HT-29 (cell line): ENCODE results near the gene EML4. TPM values are rescaled to one million over a fixed set of nuclear protein-coding genes. Genes with fewer than 3 reads are reported as not detected.

ENCODE experiments used
- DNase-seq: peaks from one replicate; pipeline ENCODE4 v3.0.0-alpha.2; 2015; ENCODE audit warnings: low spot score
- total RNA-seq: library from RNA; depleted of rRNA; stranded (reverse); fragments of >200 nt; shearing (Covaris generic); gene quantifications from 2 replicates; pipeline ENCODE4 v1.2.3, GENCODE V29; 2014

The EML4 gene
- total RNA-seq, 1 experiment from 2014 or later, result 80.0 TPM

DNA sequence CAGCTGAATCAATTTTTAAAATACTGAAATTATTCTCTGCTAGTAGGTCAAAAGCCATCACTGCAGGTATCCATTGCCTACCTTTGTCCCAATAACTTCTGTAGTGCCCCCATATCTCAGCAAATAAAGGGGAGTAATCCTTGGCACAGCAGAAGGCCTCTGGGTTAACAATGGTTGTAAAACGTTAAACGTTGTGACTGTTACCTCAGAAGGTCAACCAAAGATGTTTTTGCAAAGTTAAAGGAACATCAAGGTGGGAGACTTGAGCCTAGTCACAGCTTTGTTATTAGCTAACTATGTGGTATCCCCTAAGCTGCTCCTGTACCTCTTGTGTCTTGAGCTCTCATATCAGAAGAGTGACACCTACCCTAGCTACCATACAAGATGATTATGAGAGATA is 131.4 kb downstream of the EML4 start:
- no peak for DNase-seq

DNA sequence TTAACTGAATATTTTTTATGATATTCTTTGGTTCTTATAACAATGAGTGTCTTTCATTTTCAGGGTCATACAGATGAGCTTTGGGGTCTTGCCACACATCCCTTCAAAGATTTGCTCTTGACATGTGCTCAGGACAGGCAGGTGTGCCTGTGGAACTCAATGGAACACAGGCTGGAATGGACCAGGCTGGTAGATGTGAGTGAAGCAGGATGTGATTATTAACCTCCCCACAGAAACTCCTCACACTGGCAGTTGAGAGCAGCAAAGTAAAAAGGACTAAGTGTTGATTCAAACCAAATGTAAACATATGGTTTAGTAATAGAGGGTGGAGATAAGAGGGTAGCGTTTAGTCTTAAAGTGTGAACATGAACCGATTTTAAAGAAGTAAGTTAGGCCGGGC is 134.1 kb downstream of the EML4 start:
- DNase-seq, result no peak

DNA sequence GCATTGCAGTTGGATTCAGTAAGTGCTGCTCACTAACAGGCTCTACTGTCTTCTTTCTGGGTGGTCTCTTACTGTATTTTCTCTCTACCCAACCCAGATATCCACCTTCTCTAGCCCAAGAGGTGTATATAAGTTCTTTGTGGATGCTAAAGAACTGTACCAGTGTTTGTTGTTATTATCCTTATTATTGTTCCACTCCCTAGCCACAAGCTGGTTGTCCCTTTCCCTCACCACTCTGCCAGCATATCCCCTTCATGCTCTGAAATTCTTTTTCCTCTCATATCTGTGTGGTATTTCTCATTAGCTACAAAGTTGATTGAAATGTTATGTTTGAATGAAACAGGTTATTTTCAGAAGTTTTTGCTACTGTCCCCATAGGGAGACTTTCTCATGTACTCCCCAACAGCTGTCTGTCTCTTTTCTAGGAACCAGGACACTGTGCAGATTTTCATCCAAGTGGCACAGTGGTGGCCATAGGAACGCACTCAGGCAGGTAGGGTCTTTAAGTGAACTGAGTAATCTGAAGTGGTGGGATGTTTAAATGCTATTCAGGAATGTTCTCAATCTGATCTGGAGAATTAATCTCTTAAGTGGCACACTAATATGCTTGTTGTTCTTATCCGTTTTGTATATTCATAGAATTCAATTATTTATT is 135.0 kb downstream of the EML4 start:
- no peak for DNase-seq

DNA sequence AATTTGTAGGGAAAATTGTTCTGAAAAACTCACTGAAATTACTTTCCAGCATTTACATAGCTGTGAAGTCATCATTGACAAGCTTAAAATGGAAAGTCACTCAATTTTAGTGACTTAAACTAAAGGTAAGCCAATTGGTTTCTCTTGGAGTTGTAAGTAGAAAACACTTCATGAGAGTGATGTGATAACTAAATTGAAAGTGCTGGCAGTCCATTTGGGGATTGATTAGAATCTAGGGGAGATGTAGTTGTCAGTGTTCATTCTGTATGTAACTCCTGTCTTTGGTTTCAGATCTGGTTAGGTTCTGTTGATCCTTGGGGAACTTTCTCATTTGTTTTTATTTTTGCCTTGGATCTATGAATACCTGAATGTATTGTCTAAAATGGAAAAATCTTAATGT is 138.0 kb downstream of the EML4 start:
- DNase-seq, result no peak

DNA sequence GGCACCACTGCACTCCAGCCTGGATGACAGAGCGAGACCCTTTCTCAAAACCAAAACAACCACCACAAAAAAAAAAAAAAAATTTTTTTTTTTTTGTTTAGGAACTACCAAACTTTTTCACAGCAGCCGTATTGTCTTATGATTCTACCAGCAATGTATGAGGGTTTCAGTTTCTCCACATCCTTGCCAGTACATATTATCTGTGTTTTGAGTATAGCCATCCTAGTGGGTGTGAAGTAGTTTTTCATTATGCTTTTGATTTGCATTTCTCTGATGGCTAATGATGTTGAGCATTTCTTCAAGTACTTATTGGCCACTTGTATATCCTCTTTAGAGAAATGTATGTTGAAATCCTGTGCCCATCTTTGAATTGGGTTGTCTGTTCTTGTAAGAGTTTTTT is 140.2 kb downstream of the EML4 start:
- no peak for DNase-seq

DNA sequence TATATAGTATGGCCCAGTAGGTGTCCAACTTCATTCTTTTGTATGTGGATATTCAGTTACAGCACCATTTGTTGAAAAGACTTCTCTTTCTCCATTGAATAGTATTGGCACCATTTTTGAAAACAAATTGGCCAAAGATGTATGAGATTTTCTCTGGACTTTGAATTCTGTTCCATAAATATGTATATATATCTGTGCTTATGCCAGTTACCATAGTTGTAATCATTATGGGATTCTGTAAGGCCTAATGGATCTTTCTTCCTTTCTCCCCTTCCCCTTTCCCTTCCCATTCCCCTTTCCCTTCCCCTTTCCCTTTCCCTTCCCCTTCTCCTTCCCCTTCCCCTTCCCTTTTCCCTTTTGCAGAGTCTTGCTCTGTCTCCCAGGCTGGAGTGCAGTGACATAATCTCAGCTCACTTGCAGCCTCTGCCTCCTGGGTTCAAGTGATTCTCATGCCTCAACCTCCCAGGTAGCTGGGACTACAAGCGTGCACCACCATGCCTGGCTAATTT is 140.9 kb downstream of the EML4 start:
- DNase-seq, result no peak

DNA sequence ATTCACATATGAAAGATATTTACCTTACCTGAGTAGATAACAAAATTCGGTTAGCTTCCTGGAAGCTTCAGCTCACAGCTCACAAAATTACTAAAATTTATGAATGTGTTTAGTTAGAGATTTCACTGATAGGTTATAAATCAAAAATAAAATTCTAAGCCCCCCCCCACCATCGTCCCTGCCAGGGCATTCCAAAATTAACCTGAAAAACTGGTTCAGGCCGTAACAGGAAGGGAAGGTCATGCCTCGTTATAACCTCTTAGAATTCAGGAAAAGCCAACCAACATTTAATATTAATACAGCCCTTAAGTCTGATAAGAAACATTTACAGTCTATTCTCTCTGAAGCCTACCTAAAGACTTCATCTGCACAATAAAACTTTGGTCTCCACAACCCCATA is 143.0 kb downstream of the EML4 start:
- peak; percentile 35 for DNase-seq

DNA sequence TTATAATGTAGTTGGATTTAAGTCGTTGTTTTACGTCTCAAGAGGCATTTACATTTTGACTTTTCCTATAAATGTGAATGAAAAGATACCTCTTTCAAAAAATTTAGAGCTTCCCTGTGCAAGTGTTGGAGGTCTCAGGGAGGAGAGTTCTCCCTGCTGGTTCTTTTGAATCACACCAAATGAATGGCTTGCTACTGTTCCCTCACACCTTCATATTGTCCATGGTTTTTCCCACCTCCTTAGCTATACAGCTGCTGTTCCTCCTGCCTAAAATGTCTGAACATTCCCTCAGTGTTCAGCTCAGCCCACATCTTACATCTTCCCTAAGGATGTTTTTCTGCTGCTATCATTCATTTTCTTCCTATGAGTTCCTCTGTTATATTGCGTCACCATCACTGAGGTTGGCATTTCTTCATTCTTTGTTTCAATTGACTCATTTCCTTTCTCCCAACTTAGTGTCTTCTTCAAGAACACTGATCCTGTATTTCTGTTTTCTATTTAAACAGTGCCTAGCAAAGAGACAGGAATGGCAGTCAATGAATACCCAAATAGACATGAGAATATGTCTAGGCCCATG is 145.8 kb downstream of the EML4 start:
- DNase-seq, result no peak

DNA sequence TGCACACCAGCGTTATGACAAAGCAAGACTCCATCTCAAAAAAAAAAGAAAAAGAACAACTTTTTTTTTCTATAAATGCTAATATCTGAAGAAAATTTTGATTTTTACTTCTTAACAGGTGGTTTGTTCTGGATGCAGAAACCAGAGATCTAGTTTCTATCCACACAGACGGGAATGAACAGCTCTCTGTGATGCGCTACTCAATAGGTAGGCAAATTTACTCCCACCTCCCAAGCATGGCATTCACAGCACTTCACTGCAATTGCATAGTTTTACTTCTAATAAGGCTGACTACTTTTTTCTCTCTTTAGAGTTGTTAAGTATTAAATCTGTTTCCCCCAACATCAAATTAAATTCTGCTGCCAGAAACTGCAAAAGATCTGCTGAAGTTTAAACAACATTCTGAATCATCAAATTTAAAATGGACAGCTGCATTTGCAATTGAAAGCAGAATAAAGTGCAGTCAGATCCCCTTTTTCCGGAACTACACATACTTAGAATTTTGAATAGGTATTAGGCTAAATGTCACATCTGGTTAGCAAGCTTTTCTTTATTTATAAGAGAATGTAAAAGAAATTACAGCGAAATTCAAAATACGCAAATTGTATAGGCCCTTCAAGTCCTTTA is 146.8 kb downstream of the EML4 start:
- DNase-seq, result no peak

DNA sequence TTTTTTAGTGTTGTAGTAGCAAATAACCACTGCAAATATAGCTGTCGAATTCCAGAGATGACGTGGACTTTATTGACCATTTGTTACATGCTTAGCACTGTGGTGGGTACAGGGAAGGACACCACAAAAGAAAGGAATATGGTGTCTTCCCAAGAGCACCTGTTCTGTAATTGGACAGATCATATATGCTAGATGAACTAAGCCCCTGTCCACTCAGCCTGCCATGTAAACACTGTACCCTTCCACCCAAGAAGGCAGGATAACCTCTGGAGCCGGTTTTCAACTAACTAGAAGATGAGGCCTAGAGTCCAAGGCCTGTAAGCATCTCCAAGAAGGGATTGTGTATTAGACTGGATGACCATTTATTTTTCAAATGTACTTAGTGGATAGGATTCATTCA is 147.8 kb downstream of the EML4 start:
- no peak for DNase-seq

DNA sequence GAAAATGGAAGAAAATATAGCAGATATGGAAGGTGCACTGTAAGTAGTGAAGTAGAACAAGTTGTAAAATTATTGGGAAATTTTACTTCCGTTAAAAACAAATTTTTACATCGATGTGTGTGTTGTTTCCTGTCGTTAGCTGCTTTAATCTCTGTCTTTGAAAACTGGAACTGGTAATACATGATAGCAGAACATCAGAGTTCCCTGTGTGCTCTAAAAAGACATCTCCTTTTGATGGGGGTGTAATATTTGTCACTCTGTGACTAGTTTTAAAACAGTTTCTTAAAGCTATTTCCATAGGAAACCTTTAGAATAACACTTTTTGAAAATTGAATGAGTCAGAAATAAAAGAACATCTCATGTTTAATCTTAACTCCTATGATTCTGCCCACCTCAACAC is 148.3 kb downstream of the EML4 start:
- no peak for DNase-seq

DNA sequence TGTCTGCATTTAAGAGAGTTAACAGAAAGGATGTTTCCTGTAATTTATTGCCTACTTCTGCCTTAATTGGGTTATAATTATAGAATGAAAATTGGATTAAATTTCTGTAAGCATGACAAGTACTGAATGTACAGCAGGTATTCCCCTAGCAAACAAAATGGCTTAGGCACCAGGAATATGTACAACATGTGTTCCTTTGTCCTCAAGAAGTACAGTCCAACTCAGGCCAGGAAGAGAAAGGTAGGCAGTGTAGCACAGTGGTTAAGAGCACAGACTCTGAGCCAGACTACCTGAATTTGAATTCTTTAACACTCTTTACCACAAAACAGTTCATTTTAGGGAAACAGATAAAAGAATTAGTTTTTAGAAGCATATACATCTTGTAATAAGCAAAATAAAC is 148.8 kb downstream of the EML4 start:
- DNase-seq, result no peak

DNA sequence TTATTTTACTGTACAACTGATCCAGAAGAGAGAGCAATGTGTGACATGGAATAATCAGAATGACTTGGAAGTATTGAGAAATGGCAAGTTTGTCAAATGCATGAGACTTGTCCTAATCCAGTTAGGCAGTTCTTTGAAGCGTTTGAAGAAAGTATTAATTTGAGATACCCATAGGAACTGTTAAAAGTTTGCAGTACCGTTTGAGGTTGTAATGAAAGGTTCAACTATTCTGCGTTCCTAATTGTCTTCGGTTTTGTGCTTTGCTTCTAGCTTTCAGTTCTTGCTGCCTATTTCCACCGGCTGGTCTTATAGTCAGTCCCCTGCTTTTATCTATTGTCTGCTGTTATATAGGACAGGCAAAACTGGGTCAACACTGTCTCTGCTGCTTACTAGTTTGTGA is 150.1 kb downstream of the EML4 start:
- DNase-seq, result no peak

DNA sequence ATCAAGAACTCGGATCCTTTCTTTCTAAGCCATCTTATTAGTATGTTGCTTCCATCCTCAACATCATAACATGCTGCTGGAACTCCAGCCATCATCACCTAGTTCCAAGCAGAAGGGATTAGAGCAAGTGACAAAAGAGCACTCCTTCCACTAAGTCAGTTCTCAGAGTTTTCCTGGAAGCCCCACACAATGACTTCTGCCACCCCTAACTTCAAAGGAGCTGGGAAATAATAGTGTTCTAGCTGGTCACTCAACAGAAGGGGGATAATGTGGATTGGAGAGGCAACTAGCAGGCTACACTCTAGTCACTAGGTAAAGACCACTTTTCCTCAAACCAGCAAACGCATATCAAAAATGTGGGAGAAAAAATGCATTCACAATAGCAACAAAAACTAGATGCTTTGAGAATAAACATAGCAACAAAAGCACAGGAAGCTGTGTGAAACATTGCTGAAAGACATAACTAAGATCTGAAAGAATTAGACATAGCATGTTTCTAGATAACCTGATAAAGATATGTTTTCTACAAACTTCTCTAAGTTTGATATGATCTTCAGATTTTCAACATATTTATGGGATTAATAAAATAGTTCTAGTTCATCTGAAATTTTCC is 152.4 kb downstream of the EML4 start:
- DNase-seq, result no peak

DNA sequence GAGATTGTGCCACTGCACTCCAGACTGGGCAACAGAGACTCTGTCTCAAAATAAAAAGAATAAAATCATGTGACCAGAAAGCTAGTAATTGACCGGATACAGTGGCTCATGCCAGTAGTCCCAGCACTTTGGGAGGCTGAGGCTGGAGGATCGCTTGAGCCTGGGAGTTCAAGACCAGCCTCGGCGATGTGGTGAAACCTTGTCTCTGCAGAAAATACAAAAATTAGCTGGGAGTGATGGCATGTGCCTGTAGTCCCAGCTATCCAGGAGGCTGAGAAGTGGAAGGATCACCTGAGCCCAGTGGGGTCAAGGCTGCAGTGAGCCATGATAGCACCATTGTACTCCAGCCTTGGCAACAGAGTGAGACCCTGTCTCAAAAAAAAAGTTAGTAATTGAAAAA is 155.1 kb downstream of the EML4 start:
- DNase-seq, result no peak

DNA sequence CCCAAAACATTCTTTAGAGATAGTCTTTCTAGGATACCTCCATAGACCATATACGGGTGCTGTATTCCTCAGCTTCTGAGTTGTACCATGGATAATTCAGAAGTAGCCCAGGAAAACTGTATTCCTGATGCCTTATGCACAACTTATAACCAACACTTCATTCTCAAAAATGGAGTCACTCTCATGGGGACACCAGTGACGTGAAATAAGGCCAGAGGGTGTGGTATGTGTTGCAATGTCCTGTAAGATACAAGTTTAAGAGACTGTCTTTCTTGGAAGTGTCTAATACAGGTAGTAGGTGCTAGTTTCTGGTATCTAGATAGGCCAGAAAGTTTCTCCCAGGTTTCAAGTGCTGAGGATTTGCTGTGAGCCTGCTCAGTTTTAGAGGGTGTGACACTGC is 155.8 kb downstream of the EML4 start:
- DNase-seq, result no peak

DNA sequence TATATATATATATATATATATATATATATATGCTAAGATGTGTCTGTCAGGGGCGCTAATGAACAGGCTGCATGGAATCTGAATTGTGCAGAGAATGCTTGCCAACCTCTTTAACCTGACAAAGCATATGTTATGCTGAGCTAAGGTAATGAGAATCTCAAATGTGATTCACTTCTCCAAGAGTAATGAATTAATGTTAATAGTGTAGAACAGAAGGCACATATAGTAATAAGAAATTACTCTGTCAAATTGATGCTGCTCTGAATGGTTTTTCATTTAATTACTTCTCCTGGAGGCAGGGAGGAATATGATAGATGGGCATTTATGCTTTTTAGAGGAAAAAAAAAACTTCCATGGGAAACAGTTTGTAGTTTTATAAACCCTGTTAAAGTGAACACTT is 156.5 kb downstream of the EML4 start:
- DNase-seq, result no peak

DNA sequence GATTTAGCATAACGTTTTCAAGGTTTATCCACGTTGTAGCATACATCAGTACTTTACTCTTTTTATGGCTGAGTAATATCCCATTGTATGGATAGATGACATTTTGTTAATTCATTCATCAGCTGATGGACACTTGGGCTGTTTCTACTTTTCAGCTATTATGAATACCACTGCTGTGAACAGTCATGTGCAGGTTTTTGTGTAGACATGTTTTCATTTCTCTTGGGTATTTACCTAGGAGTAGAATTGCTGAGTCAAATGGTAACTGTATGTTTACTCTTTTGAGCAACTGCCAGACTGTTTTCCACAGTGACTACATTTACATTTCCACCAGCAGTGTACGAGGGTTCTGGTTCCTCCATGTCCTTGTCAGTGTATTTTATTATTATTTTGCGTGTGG is 158.0 kb downstream of the EML4 start:
- DNase-seq, result no peak

DNA sequence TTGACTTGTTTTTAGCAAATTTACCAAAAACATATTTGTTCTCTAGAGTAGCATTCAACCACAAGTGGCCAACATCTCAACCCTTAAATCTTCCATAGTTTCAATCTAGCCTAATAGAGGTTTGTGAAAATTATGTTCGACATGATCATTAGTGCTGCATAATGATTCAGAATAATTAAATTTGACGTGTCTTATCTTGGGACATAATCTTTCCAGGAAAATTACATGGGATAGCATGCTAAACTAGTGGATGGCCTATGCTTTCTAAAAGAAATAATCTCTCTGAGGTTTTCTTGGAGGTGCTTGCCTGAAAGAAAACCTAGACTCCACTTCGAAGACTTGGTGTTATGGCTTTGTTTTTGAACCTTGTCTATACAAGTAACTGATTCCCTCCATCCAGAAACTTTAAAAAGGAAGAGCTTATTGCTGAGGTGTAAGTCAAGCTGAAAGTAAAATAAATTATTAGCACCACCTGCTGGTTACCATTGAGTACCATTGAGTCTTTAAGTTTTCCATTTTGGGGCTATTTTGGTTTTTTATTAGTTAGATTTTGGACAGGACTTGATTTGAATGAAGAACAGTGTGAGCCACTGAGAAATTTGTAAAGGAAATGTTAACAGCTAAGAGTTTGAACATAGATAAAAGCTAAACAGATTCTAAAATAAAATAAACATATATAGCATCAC is 159.1 kb downstream of the EML4 start:
- peak; percentile 36 for DNase-seq

DNA sequence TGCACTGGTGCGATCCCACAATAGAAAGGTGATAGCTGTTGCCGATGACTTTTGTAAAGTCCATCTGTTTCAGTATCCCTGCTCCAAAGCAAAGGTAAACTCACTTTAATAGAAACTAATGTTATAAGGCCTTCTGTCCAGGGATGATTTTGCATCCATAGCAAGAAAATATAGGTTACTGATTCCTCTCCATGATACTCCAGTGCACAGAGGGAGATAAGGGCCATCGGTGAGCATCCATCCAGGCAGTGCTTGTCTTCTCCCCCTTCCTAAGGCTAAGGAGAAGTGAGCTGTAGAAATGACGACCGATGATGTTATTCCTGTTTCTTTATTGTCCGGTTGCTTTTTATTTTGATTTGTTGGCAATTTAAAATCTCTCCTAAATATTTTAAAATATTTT is 159.8 kb downstream of the EML4 start:
- no peak for DNase-seq

DNA sequence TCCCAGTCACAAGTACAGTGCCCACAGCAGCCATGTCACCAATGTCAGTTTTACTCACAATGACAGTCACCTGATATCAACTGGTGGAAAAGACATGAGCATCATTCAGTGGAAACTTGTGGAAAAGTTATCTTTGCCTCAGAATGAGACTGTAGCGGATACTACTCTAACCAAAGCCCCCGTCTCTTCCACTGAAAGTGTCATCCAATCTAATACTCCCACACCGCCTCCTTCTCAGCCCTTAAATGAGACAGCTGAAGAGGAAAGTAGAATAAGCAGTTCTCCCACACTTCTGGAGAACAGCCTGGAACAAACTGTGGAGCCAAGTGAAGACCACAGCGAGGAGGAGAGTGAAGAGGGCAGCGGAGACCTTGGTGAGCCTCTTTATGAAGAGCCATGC is 160.6 kb downstream of the EML4 start:
- no peak for DNase-seq

DNA sequence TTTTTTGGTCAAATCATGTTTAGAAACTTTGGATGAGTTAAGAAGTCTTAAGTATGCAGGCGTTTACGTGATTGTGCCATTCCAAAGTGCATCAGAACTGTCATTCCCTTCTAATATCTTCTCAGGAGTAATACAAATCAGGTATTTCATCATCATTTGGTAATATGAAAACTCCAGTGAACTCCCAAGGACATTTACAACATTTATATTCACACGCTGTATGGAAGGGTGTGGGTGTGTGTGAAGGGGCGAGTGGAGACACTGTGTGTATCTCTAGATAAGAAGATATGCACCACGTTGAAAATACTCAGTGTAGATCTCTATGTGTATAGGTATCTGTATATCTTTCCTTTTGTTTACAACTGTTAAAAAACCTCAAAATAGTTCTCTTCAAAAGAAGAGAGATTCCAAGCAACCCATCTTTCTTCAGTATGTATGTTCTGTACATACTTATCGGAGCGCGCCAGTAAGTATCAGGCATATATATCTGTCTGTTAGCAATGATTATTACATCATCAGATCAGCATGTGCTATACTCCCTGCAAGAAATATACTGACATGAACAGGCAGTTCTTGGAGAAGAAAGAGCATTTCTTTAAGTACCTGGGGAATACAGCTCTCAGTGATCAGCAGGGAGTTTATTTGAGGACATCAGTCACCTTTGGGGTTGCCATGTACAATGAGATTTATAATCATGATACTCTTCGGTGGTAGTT is 162.6 kb downstream of the EML4 start:
- DNase-seq, result no peak
